Fibroblast of upper back skin (primary cell): ENCODE measurements around the gene PDLIM4.

Experiments used
- DNase-seq: peaks from one replicate; pipeline ENCODE4 v3.0.0-alpha.2; 2013

PDLIM4 gene, protein sequence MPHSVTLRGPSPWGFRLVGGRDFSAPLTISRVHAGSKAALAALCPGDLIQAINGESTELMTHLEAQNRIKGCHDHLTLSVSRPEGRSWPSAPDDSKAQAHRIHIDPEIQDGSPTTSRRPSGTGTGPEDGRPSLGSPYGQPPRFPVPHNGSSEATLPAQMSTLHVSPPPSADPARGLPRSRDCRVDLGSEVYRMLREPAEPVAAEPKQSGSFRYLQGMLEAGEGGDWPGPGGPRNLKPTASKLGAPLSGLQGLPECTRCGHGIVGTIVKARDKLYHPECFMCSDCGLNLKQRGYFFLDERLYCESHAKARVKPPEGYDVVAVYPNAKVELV

GRCh38 chr5:132257131-132258101 lies at the start of gene PDLIM4:
TSS of gene PDLIM4 (plus strand) at chr5:132257696. CDS start at chr5:132257735, 39 bp downstream.
- peak; percentile 61 for DNase-seq

DNA sequence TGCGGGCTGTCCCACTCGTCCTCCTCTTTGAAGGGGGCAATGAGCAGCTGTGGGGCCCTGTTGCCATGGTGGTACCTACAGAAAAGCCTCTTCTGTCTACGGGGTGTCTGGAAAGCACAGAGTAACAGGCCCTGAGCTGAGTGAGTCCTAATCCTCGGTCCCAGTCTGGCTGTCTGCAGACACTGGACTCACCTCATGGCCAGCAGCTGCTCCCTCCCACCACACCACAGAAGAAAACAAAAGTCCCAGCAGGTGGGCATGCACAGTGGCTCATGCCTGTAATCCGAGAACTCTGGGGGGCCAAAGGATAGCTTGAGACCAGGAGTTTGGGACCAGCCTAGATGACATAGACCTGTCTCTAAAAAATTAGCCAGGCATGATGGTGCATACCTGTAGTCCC lies 49.7 kb upstream of the PDLIM4 start:
- DNase-seq: no peak

DNA sequence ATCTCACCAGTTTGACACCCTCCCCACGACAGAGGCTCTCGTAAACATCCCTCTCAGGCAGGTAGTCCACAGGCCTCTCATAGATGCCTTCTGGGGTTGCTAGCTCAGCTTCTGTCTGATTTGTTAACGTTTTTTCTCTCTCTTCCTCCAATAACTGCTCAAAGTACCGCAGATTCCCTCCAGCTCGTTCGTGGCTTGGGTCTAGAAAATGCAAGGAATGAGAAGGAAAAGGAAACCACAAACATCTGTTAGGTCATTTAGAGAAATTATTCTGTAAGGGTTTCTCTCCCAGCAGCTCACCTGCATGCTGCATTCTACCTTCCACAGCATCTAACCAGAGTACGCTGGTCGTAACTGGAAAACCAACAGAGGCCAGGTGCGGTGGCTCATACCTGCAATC lies 48.4 kb upstream of the PDLIM4 start:
- peak; percentile 79 for DNase-seq

DNA sequence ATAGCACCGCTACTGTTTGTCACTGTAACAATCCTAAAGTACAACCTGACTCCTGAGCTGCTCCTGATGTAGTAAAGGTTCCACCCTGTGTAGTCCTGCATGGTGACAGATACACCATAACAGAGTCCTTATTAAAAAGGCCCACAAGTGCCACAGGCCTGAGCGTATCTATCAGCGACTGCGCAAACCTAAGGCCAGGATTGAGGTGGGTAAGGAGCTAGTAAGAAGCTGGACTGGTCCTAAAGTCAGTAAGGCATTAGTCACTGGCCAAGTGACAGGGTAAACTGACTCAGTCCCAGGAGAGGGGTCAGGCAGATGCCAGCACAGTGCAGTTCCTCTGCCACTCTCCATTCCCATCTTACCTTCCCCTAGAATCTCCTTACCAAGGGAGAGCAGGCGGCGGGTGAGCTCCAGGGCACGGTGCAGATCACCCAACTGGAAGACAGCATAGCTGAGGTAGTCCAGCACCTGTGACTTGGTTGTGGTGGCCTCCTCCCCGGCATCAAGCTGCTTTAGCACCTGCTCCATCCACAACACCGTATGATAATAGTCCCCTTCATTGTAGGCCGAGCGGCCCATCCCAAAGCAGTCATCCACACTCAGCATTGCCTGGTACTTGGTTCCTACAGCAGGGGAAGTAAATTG lies 47.5 kb upstream of the PDLIM4 start:
- no peak for DNase-seq

GRCh38 chr5:132210944-132211343 lies 46.6 kb upstream of the PDLIM4 start:
- no peak for DNase-seq

DNA sequence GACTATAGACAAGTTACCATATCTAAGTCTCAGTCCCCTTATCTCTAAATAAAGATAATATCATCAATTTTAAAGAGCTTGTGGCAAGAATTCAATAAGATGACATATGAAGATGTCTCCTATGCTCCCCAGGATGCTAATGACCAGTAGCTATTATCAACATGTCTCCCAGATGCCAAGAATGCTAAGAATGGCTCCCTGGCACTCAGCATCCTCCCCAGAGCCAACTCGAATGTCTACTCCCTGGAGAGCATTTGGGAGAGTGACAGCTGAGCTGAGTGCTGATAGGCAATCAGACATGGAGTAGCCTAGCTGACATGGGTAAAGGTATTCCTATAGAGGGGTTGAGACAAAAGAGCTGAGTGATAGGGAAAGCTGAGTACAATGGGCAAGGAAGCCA lies 45.7 kb upstream of the PDLIM4 start:
- DNase-seq: no peak

GRCh38 chr5:132213666-132214065 lies 43.8 kb upstream of the PDLIM4 start:
- DNase-seq: no peak

GRCh38 chr5:132214491-132214890 lies 43.0 kb upstream of the PDLIM4 start:
- no peak for DNase-seq

DNA sequence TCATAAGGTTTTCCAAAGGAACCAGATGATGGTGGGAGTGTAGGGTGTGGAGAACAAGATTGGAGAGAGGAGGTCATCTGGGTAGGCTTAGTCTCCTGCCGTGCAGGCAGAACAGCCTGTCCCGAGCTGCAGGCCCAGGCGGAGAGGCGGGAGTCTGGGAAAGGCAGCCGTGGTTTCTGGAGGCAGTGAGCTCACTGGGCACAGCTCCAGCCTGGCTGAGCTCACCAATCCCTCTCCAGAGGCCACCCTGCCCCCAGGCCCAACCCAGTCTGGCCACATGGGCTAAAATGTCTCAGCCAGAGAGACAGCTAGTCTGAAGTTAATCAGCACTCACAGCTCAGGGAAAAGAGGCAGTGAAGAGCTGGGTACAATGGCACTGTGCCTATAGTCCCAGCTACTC lies 42.2 kb upstream of the PDLIM4 start:
- peak; percentile 98 for DNase-seq

DNA sequence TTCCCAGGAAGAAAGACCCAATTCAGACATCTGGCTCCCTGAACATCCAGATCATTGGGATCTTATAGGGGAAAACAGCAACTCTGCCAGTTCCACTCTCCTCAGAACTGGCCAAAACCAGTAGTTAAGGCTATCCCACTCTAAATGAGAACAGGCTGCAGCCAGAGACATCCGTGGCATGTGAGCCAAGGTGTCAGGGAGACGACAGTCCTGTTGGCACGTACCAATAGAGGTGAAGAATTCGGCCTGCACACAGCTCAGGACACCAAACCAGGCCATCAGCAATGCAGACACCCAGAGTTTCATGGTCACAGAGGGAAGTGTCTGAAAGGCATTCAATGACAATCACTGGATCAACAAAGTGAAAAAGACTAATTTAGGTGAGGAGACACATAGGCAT lies 39.2 kb upstream of the PDLIM4 start:
- DNase-seq: no peak

DNA sequence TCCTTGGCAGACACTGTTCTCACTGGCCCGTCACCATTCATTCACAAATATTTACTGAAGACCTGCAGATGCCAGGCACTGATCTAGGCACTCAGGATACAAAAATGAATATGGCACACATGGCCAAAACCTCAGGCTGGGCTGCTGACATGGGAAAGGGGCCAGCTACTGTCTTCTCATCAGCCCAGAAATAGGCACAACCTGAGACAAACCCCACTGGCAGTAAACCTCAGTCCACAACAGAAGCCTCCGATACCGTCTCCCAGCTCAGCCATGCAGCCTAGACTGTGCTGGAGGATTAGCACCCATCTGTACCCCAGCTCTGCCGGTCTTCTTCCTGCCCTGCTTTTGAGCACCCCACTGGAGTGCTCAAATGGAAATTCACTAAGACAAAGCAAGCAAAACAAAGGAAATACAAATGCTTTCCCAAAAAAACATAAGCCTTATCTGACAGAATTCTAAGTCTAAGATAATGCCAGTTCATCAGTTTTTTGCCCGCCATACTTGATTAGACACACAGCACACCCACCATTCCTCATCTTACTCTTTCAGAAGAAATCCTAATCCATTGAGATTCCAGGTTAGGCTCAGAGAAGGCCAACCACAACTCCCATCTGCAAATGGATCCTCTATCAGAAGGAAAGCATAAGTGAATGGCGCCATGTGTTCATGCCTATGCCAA lies 38.1 kb upstream of the PDLIM4 start:
- no peak for DNase-seq

GRCh38 chr5:132219981-132220380 lies 37.5 kb upstream of the PDLIM4 start:
- no peak for DNase-seq

GRCh38 chr5:132220491-132220890 lies 37.0 kb upstream of the PDLIM4 start:
- DNase-seq: peak; percentile 32

- DNase-seq: peak; percentile 76
Measured at GRCh38 chr5:132221781-132222648, 35.5 kb upstream of the PDLIM4 start.

- no peak for DNase-seq
Measured at GRCh38 chr5:132222649-132223038, 34.9 kb upstream of the PDLIM4 start.

DNA sequence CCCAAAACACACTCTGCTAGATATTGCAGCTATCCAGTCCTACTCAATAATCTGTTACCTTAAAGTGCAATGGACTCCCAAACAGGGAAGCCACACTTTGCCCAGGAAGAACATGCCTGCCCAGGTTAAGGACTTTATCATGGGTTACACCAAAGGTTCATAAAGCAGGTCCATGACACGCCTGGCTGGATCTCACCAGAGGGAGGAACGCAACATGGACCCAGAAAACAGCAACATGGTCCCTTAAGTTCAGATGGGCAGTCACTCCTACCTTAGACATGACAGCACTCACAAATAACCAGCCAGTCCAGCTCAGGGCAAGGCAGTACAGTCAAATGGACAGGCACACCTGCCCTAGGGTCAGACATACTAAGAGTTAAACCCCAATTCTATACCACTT lies 33.6 kb upstream of the PDLIM4 start:
- no peak for DNase-seq

DNA sequence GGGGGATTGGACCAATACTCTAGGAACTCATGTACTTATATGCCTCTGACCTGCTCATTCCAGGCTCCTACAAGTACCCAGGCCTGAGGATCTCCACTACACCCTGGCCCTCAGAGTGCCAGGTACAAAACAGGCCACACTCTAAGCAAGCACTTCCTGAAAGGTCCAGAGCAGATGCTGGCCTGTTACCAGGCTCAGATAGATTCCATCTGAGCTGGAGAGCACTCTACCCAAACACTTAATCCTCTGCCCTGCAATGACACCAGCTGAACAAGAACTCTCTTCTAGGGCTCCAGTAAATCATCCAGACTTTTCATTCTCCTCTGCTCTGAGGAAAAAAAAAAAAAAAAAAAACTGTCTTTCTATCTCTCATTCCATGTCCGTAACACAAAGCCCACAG lies 32.8 kb upstream of the PDLIM4 start:
- DNase-seq: no peak

- peak; percentile 94 for DNase-seq
Measured at GRCh38 chr5:132225165-132226032, 32.1 kb upstream of the PDLIM4 start.

GRCh38 chr5:132226516-132227234 lies 30.8 kb upstream of the PDLIM4 start:
- no peak for DNase-seq

DNA sequence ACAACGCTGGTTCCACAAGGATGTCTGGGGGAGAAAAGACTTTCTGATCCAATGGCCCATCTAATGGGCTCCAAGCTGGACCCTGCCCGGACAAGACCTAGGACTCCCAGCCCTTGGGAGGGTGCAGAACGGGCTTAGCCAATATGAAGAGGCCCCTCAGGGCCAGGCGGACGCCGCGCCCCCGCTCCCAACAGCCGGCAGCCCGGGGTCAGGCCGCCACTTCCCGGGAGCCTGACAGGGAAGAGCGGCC lies 30.3 kb upstream of the PDLIM4 start:
- DNase-seq: no peak
